ENCODE measurements around the gene ZBTB47.

DNA sequence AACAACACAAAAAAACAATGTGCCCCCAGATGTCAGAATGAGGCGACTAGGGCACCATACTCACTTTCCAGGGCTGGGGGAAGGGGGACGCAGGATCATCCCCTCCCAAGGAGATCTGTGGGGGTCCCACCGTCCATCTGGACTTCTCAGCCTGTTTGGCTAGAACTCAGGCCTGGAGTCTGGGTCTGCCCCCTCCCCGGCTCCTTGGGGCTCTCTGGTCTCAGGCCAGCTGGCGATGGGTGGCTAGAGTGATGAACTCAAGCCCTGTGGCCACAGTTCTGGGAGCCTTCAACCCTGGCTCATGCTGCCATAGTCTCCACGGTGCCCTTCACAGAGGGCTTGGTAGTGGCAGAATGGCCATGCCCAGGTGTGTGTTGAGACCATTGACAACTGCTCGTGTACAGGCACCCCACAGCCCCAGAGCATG is 13.6 kb downstream of the ZBTB47 start:
- TF ChIP-seq, protein P1, sequence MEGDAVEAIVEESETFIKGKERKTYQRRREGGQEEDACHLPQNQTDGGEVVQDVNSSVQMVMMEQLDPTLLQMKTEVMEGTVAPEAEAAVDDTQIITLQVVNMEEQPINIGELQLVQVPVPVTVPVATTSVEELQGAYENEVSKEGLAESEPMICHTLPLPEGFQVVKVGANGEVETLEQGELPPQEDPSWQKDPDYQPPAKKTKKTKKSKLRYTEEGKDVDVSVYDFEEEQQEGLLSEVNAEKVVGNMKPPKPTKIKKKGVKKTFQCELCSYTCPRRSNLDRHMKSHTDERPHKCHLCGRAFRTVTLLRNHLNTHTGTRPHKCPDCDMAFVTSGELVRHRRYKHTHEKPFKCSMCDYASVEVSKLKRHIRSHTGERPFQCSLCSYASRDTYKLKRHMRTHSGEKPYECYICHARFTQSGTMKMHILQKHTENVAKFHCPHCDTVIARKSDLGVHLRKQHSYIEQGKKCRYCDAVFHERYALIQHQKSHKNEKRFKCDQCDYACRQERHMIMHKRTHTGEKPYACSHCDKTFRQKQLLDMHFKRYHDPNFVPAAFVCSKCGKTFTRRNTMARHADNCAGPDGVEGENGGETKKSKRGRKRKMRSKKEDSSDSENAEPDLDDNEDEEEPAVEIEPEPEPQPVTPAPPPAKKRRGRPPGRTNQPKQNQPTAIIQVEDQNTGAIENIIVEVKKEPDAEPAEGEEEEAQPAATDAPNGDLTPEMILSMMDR (IDR thresholded peaks at IDR 0.05 in 8 of 11, conservative IDR thresholded peaks at IDR 0.05 in 3 of 11), result no peak
- no peak for TF ChIP-seq POLR2A (IDR thresholded peaks at IDR 0.05)

All from spleen (tissue), 7 donors.